Endodermal cell (in vitro differentiated cells): Measurements from ENCODE around the gene SLC22A2. TPM values are rescaled to one million over a fixed set of nuclear protein-coding genes. Genes with fewer than 3 reads are reported as not detected.

Experiments used
- DNase-seq: peaks from one replicate; pipeline ENCODE4 v3.0.0-alpha.2; 2017
- H3K27ac ChIP-seq: 2 replicates; pipeline ENCODE4 v1.5.1; 2013; ENCODE audit warnings: mild to moderate bottlenecking, low read depth, low read length, moderate library complexity
- H3K27me3 ChIP-seq: 2 replicates; pipeline ENCODE4 v1.6.1; 2013; ENCODE audit warnings: mild to moderate bottlenecking, low read length, moderate library complexity; ENCODE audit not compliant: insufficient read depth, control insufficient read depth, poor library complexity, severe bottlenecking
- H3K36me3 ChIP-seq: 2 replicates; pipeline ENCODE4 v1.7.0; 2013; ENCODE audit warnings: mild to moderate bottlenecking, low read length, moderate library complexity; ENCODE audit not compliant: control insufficient read depth, insufficient read depth
- H3K4me1 ChIP-seq: one replicate; pipeline ENCODE4 v1.7.0; 2013; ENCODE audit warnings: low read length; ENCODE audit not compliant: control insufficient read depth, insufficient read depth
- H3K4me3 ChIP-seq: 2 replicates; pipeline ENCODE4 v1.5.1; 2013; ENCODE audit warnings: mild to moderate bottlenecking, low read length, moderate library complexity
- H3K9ac ChIP-seq: 2 replicates; pipeline ENCODE4 v1.6.1; 2013; ENCODE audit warnings: mild to moderate bottlenecking, low read length, moderate library complexity; ENCODE audit not compliant: poor library complexity, severe bottlenecking; ENCODE audit errors: extremely low read depth
- H3K9me3 ChIP-seq: 2 replicates; pipeline ENCODE4 v1.6.1; 2013; ENCODE audit warnings: mild to moderate bottlenecking, low read length, moderate library complexity; ENCODE audit not compliant: control insufficient read depth
- H3K27ac Mint-ChIP-seq: 2 replicates; pipeline ENCODE4 v1.8.0; 2020; ENCODE audit warnings: mixed read lengths
- H3K27me3 Mint-ChIP-seq: 2 replicates; pipeline ENCODE4 v1.8.0; 2021; ENCODE audit warnings: mild to moderate bottlenecking, mixed read lengths; ENCODE audit not compliant: insufficient read depth
- H3K36me3 Mint-ChIP-seq: 2 replicates; pipeline ENCODE4 v1.8.0; 2020; ENCODE audit warnings: low read depth, mixed read lengths
- H3K4me1 Mint-ChIP-seq: 2 replicates; pipeline ENCODE4 v1.8.0; 2020; ENCODE audit warnings: mixed read lengths
- H3K4me3 Mint-ChIP-seq: 2 replicates; pipeline ENCODE4 v1.8.0; 2020; ENCODE audit warnings: mild to moderate bottlenecking, moderate library complexity, mixed read lengths
- H3K9me3 Mint-ChIP-seq: 2 replicates; pipeline ENCODE4 v1.8.0; 2020; ENCODE audit warnings: mild to moderate bottlenecking, mixed read lengths
- WGBS, 2 experiments: methylation state at CpG; one replicate each; pipeline versions ENCODE4 v1.1.5 to v1.1.7; 2013; ENCODE audit warnings: missing lambda C conversion rate in 2 of 2, mixed read lengths in 1 of 2; ENCODE audit not compliant: insufficient coverage in 1 of 2, insufficient read length in 1 of 2; 5-methylcytosine and 5-hydroxymethylcytosine counted together
- total RNA-seq, 2 donors: library from RNA; stranded (reverse); fragmentation: NEBNext Ultra II Directional in 1 of 2; extraction: Animal tissue kit (Norgen Biotek cat#: 25700) in 1 of 2; gene quantifications; 2 replicates in 1 of 2; 3 replicates in 1 of 2; pipeline ENCODE4 v1.2.1, GENCODE V29; 2021
- TF ChIP-seq, protein P1 (sequence below): fragments of 200-600 bp; sonication (generic); conservative IDR thresholded peaks from 2 replicates; pipeline ENCODE4 v1.5.0; 2021; ENCODE audit warnings: antibody characterized with exemption, mild to moderate bottlenecking

The SLC22A2 gene
- total RNA-seq, 2 donors from 2014 or later = 0.64 to 1.00 TPM

DNA sequence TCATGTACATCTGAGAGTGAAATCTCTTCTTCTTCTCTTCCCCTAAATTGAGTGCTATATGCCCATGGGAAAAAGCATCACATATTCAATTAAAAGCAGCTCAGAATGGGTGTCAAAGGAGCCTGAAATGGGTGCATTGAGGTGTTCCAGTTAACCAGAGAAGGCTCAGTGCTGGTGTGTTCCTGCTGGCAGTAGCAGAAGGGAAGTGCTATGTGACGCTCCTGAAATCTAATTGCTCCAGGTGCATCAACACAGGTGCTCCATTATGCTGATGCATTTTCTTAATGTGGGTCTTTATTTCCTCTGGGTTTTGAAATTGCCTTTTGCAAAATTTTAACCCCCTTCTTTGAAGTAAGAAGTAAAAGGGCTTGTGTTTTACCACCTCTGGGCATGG, 17.9 kb downstream of the SLC22A2 start:
- peaks cover 2% of the 10 kb centered on the region for H3K36me3 Mint-ChIP-seq
- H3K27ac ChIP-seq = no peak overlapping the region
- no peak overlapping the region for H3K9ac ChIP-seq
- peaks cover 14% of the 10 kb centered on the region for H3K4me1 Mint-ChIP-seq
- DNase-seq = no peak
- H3K36me3 ChIP-seq = no peaks in the 10 kb centered on the region
- H3K9me3 Mint-ChIP-seq = peaks cover 30% of the 10 kb centered on the region
- peaks cover 39% of the 10 kb centered on the region for H3K9me3 ChIP-seq
- 80 to 88% methylated on average over 1 of the region's 1 CpG for WGBS, 2 experiments
- H3K4me3 Mint-ChIP-seq = no peak overlapping the region
- no peaks in the 10 kb centered on the region for H3K27me3 ChIP-seq
- TF ChIP-seq, protein P1, sequence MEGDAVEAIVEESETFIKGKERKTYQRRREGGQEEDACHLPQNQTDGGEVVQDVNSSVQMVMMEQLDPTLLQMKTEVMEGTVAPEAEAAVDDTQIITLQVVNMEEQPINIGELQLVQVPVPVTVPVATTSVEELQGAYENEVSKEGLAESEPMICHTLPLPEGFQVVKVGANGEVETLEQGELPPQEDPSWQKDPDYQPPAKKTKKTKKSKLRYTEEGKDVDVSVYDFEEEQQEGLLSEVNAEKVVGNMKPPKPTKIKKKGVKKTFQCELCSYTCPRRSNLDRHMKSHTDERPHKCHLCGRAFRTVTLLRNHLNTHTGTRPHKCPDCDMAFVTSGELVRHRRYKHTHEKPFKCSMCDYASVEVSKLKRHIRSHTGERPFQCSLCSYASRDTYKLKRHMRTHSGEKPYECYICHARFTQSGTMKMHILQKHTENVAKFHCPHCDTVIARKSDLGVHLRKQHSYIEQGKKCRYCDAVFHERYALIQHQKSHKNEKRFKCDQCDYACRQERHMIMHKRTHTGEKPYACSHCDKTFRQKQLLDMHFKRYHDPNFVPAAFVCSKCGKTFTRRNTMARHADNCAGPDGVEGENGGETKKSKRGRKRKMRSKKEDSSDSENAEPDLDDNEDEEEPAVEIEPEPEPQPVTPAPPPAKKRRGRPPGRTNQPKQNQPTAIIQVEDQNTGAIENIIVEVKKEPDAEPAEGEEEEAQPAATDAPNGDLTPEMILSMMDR = no peak
- H3K27ac Mint-ChIP-seq = no peak overlapping the region
- no peaks in the 10 kb centered on the region for H3K4me1 ChIP-seq
- H3K4me3 ChIP-seq = no peak overlapping the region
- H3K27me3 Mint-ChIP-seq = no peaks in the 10 kb centered on the region

DNA sequence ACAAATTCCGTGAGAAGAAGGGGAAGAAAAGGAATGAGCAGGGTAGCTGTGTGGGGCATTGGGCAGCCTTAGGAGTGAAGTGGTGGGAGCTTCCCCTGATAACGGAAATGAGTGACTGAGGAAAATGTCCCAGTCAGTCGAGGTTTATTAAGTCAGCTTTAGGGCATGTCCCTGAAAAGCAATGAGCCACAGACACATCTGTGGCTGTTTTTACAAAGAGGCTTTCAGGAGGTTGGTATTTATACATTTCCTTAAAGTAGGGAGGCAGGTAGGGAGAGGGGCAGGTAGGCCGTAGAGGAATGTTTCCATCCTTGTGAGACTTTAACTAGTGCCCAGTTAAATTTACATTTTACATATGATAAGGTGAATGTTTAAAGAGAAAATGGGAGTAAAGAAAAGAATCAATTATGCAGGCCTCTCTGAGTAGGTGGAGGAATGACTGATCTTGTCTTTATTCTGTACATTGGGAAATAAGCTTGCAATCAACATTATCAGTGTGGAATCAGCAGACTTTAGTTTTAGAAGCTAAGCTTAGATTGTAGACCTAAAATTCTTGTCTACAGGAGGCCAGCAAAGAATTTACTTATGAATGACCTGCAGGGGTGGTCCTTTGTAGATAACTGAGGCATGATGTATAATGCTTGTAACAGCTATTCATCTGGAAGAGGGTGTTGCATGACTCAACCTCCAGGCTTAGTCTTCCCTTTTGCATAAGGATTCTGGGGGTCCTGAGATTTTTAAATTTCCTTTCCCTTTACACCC, 18.5 kb downstream of the SLC22A2 start:
- no peaks in the 10 kb centered on the region for H3K27me3 Mint-ChIP-seq
- TF ChIP-seq, protein P1 = no peak
- H3K9ac ChIP-seq = no peak overlapping the region
- H3K9me3 ChIP-seq = peaks cover 45% of the 10 kb centered on the region
- H3K4me1 ChIP-seq = no peaks in the 10 kb centered on the region
- no peak overlapping the region for H3K27ac ChIP-seq
- no peak overlapping the region for H3K27ac Mint-ChIP-seq
- H3K9me3 Mint-ChIP-seq = peaks cover 35% of the 10 kb centered on the region
- H3K4me1 Mint-ChIP-seq = peaks cover 14% of the 10 kb centered on the region
- DNase-seq = no peak
- H3K4me3 Mint-ChIP-seq = no peak overlapping the region
- H3K36me3 Mint-ChIP-seq = peaks cover 2% of the 10 kb centered on the region
- 60 to 61% methylated on average over 3 to 4 of the region's 4 CpGs for WGBS, 2 experiments
- peak overlapping the region; percentile 43 for H3K4me3 ChIP-seq
- no peaks in the 10 kb centered on the region for H3K27me3 ChIP-seq
- no peaks in the 10 kb centered on the region for H3K36me3 ChIP-seq

DNA sequence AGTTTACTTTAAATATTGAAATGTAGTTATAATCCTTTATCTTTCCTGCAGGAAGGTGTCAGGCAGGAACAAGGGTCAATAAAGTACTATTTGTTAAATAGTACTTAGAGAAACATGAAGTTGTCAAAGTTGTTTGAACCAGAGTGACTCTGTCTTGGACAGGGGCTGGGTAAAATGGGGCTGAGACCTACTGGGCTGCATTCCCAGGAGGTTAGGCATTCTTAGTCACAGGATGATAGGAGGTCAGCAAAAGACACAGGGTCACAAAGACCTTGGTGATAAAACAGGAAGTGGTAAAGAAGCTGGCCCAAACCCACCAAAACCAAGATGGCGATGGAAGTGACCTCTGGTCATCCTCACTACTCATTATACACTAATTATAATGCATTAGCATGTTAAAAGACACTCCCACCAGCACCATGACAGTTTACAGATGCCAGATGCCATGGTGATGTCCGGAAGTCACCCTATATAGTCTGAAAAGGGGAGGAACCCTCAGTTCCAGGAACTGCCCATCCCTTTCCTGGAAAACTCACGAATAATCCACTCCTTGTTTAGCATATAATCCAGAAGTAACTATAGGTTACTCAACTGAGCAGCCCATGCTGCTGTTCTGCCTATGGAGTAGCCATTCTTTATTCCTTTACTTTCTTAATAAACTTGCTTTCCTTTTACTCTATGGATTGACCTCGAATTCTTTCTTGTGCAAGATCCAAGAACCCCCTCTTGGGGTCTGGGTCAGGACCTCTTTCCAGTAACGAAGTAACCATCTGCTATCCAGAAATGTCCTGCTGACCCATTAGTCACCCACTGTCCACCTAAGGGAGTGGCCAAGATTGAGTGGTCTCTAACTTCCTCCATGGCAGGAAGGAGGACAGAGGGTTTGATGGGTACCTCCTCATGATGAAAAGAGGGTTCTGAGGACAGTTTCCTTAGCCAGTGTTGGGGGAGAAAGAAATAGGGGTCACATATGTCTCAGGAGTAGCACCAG, 19.6 kb downstream of the SLC22A2 start:
- TF ChIP-seq, protein P1 = no peak
- H3K4me1 ChIP-seq = no peaks in the 10 kb centered on the region
- no peaks in the 10 kb centered on the region for H3K27me3 ChIP-seq
- H3K27ac ChIP-seq = no peak overlapping the region
- Mint-ChIP-seq H3K4me1 (peaks cover 14% of the 10 kb centered on the region), H3K27me3 (no peaks in the 10 kb centered on the region), H3K9me3 (peaks cover 38% of the 10 kb centered on the region), H3K4me3 (no peak overlapping the region), H3K36me3 (peaks cover 4% of the 10 kb centered on the region), H3K27ac (no peak overlapping the region)
- no peak overlapping the region for H3K9ac ChIP-seq
- peaks cover 53% of the 10 kb centered on the region for H3K9me3 ChIP-seq
- peak overlapping the region; percentile 43 for H3K4me3 ChIP-seq
- no peak for DNase-seq
- H3K36me3 ChIP-seq = no peaks in the 10 kb centered on the region
- WGBS, 2 experiments = 90 to 100% methylated on average over 2 to 5 of the region's 5 CpGs
